Measurements from ENCODE around the gene TSPAN18.

- TF ChIP-seq, protein P1, sequence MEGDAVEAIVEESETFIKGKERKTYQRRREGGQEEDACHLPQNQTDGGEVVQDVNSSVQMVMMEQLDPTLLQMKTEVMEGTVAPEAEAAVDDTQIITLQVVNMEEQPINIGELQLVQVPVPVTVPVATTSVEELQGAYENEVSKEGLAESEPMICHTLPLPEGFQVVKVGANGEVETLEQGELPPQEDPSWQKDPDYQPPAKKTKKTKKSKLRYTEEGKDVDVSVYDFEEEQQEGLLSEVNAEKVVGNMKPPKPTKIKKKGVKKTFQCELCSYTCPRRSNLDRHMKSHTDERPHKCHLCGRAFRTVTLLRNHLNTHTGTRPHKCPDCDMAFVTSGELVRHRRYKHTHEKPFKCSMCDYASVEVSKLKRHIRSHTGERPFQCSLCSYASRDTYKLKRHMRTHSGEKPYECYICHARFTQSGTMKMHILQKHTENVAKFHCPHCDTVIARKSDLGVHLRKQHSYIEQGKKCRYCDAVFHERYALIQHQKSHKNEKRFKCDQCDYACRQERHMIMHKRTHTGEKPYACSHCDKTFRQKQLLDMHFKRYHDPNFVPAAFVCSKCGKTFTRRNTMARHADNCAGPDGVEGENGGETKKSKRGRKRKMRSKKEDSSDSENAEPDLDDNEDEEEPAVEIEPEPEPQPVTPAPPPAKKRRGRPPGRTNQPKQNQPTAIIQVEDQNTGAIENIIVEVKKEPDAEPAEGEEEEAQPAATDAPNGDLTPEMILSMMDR (IDR thresholded peaks at IDR 0.05 in 2 of 3, conservative IDR thresholded peaks at IDR 0.05 in 1 of 3; ENCODE audit: control insufficient read depth in 2 of 3, extremely low read depth in 1 of 3, insufficient read depth in 1 of 3, low read depth in 3 of 3, low read length in 3 of 3), result no peak
- no peak for TF ChIP-seq CHD1 (IDR thresholded peaks at IDR 0.05; ENCODE audit: low read depth, low read length)
- no peak for TF ChIP-seq SMARCA5 (IDR thresholded peaks at IDR 0.05)
These were observed 182.8 kb downstream of the TSPAN18 start for GRCh38 chr11:44909557-44909956.
